DOHH2 (cell line): ENCODE measurements around the gene GRIN1.

Experiments
- H3F3A ChIP-seq: fragments of 200-600 bp; sonication (generic), shearing (Covaris generic); 2 replicates; pipeline ENCODE4 v1.6.0; 2016; ENCODE audit warnings: antibody characterized with exemption, mild to moderate bottlenecking; ENCODE audit not compliant: control insufficient read depth, insufficient read depth
- H3K27ac ChIP-seq: fragments of 200-600 bp; sonication (generic); 2 replicates; pipeline ENCODE4 v1.5.1; 2014; ENCODE audit warnings: low read depth, mild to moderate bottlenecking, low read length, moderate library complexity
- H3K27me3 ChIP-seq: fragments of 200-600 bp; sonication (generic); 2 replicates; pipeline ENCODE4 v1.6.1; 2014; ENCODE audit warnings: mild to moderate bottlenecking, low read length, mixed read lengths; ENCODE audit not compliant: control insufficient read depth
- H3K36me3 ChIP-seq: fragments of 200-600 bp; sonication (generic); 2 replicates; pipeline ENCODE4 v1.6.1; 2014; ENCODE audit warnings: mild to moderate bottlenecking, low read length, moderate library complexity, mixed read lengths; ENCODE audit not compliant: control insufficient read depth
- H3K4me1 ChIP-seq: fragments of 200-600 bp; sonication (generic); 2 replicates; pipeline ENCODE4 v1.6.1; 2014; ENCODE audit warnings: mild to moderate bottlenecking, low read length, mixed read lengths; ENCODE audit not compliant: control insufficient read depth
- H3K4me2 ChIP-seq: fragments of 200-600 bp; sonication (generic); 2 replicates; pipeline ENCODE4 v1.6.0; 2014; ENCODE audit warnings: mild to moderate bottlenecking, low read length, moderate library complexity
- H3K4me3 ChIP-seq: fragments of 200-600 bp; sonication (generic); 2 replicates; pipeline ENCODE4 v1.5.1; 2014; ENCODE audit warnings: mild to moderate bottlenecking, low read length, mixed read lengths
- H3K79me2 ChIP-seq: fragments of 200-600 bp; sonication (generic); 2 replicates; pipeline ENCODE4 v1.6.1; 2014; ENCODE audit warnings: mild to moderate bottlenecking, low read length, mixed read lengths; ENCODE audit not compliant: control insufficient read depth
- H3K9me2 ChIP-seq: fragments of 200-600 bp; sonication (generic); replicated peaks from 2 replicates; pipeline ENCODE4 v1.6.1; 2014; ENCODE audit warnings: mild to moderate bottlenecking, low read length, mixed read lengths; ENCODE audit not compliant: control insufficient read depth
- H3K9me3 ChIP-seq: fragments of 200-600 bp; sonication (generic); 2 replicates; pipeline ENCODE4 v1.6.1; 2014; ENCODE audit warnings: antibody characterized with exemption, low read length, mixed read lengths; ENCODE audit not compliant: control insufficient read depth, insufficient read depth
- H4K20me1 ChIP-seq: fragments of 200-600 bp; sonication (generic); 2 replicates; pipeline ENCODE4 v1.6.0; 2014; ENCODE audit warnings: low read depth, mild to moderate bottlenecking, antibody characterized with exemption, low read length, moderate library complexity; ENCODE audit not compliant: control insufficient read depth, insufficient read depth
- EZH2phosphoT487 ChIP-seq: fragments of 200-600 bp; sonication (generic); IDR thresholded peaks from 2 replicates; pipeline ENCODE4 v1.6.1; 2017; ENCODE audit warnings: borderline replicate concordance, mild to moderate bottlenecking, antibody characterized with exemption, low read length, moderate library complexity, mixed read lengths
- TF ChIP-seq, protein P1 (sequence below): fragments of 200-600 bp; sonication (generic); IDR thresholded peaks from one replicate; pipeline ENCODE4 v1.5.1; 2014; ENCODE audit warnings: antibody characterized with exemption, mild to moderate bottlenecking, low read depth, low read length; ENCODE audit not compliant: poor library complexity, severe bottlenecking

Gene GRIN1

DNA sequence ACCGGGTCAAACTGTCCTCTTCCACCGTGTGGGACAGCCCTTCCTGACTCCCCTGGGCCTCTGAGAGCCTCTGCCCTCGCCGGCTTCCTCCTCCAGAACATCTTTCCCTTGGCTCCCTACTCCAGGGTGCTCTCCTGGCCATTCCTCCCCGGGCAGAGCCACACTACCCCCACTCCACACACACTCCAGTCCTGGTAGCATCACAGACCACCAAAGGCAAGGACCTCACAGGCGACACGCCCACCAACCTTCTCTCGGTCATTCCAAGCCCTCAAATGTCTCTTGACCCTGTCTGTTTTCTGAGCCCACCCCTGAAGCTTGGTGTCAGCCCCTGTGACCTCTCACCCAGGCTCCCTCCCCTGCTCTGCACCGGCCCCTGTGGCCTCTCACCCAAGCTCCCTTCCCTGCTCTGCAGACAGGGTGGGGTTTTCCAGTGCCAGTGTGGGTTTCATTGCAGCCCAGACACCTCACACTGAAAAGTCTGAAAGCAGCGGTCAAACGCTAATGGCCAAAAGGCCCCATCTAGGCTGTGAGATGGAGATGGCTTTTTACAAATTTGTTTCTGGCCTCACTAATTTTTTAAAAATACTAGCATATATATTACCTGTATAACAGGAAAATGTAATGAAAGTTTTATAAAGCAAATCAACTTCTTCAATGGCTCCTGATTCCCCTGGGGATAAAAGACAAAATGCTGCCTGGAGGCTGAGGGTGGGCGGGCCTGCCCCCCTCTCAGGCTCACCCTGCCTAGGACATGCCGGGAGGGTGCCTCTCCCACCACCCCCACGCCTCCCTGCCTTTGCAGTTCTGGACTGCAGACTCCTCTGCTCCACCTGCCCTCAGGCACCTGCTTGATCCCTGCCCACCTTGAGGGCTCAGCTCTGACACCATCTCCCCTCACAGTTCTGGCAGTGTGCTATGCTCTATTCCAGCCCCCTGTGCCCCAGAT is 20.4 kb downstream of the GRIN1 start:
- TF ChIP-seq, protein P1, sequence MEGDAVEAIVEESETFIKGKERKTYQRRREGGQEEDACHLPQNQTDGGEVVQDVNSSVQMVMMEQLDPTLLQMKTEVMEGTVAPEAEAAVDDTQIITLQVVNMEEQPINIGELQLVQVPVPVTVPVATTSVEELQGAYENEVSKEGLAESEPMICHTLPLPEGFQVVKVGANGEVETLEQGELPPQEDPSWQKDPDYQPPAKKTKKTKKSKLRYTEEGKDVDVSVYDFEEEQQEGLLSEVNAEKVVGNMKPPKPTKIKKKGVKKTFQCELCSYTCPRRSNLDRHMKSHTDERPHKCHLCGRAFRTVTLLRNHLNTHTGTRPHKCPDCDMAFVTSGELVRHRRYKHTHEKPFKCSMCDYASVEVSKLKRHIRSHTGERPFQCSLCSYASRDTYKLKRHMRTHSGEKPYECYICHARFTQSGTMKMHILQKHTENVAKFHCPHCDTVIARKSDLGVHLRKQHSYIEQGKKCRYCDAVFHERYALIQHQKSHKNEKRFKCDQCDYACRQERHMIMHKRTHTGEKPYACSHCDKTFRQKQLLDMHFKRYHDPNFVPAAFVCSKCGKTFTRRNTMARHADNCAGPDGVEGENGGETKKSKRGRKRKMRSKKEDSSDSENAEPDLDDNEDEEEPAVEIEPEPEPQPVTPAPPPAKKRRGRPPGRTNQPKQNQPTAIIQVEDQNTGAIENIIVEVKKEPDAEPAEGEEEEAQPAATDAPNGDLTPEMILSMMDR, result no peak
- TF ChIP-seq EZH2phosphoT487, result no peak
- peak overlapping the region; percentile 51; the same call in 1 of the 2 replicates for H3K4me2 ChIP-seq
- no peak overlapping the region for H3K27ac ChIP-seq
- no peaks in the 10 kb centered on the region for H3F3A ChIP-seq
- H3K79me2 ChIP-seq, result no peaks in the 10 kb centered on the region
- no peaks in the 10 kb centered on the region for H3K9me3 ChIP-seq
- H3K9me2 ChIP-seq, result no peaks in the 10 kb centered on the region
- H4K20me1 ChIP-seq, result no peaks in the 10 kb centered on the region; the same call in 1 of the 2 replicates
- H3K4me1 ChIP-seq, result peaks cover 37% of the 10 kb centered on the region
- no peaks in the 10 kb centered on the region for H3K36me3 ChIP-seq
- peaks cover 24% of the 10 kb centered on the region for H3K27me3 ChIP-seq
- no peak overlapping the region for H3K4me3 ChIP-seq

DNA sequence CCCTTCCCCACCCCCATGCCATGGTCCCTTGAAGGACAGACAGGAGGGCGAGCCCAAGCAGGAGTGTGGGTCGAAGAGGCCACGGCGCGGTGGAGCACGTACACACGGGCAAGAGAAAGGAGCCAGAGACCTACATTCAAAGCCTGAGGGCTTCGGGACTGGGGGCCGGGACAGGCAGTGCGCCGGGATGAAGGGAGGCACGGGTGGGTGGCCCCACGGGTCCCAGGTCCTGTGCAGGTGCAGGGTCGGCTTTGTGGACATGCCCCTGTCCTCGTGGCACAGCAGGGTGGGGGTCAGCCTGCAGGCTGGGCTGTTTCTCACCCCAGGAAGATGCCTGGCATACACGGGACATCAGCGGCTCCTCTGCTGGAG is 21.1 kb downstream of the GRIN1 start:
- H3K4me2 ChIP-seq, result no peak overlapping the region
- no peak overlapping the region for H3K4me3 ChIP-seq
- H4K20me1 ChIP-seq, result no peaks in the 10 kb centered on the region; the same call in 1 of the 2 replicates
- peaks cover 24% of the 10 kb centered on the region for H3K27me3 ChIP-seq
- H3K27ac ChIP-seq, result no peak overlapping the region
- no peaks in the 10 kb centered on the region for H3K9me3 ChIP-seq
- peaks cover 37% of the 10 kb centered on the region for H3K4me1 ChIP-seq
- H3K9me2 ChIP-seq, result no peaks in the 10 kb centered on the region
- no peaks in the 10 kb centered on the region for H3K36me3 ChIP-seq
- TF ChIP-seq, protein P1, result no peak
- TF ChIP-seq EZH2phosphoT487, result no peak
- H3K79me2 ChIP-seq, result no peaks in the 10 kb centered on the region
- no peaks in the 10 kb centered on the region for H3F3A ChIP-seq

DNA sequence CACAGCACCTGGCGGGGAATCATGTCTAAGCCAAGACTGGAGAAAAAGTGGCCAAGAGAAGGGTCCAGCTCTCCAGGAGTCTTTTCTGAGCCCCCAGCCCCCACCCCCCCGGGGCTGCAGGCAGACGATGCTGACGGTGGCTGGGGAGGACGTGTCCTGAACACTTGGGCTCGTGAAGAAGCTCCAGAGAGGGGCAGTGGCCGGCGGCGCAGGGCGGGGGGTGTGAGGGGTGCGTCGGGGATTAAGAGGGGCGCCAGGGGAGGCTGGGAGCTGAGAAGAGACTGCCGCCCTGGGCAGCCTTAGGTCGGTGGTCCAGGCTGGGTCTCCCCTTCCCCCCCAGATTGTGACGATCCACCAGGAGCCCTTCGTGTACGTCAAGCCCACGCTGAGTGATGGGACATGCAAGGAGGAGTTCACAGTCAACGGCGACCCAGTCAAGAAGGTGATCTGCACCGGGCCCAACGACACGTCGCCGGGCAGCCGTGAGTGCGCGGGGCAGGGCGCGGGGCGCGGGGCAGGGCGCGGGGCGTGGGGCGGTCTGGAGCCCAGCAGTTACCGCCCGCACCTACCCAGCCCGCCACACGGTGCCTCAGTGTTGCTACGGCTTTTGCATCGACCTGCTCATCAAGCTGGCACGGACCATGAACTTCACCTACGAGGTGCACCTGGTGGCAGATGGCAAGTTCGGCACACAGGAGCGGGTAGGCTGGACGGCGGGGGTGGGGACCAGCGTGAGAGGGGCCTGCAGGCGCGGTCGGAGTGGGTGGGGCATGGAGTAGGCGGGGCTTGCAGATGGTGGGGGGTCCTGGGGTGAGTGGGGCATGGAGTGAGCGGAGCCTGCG is 22.0 kb downstream of the GRIN1 start:
- H3K79me2 ChIP-seq, result no peaks in the 10 kb centered on the region
- no peak overlapping the region for H3K4me2 ChIP-seq
- H3K9me3 ChIP-seq, result no peaks in the 10 kb centered on the region
- no peak overlapping the region for H3K27ac ChIP-seq
- no peak overlapping the region for H3K4me3 ChIP-seq
- H3K27me3 ChIP-seq, result peaks cover 24% of the 10 kb centered on the region
- TF ChIP-seq EZH2phosphoT487, result no peak
- TF ChIP-seq, protein P1, result no peak
- no peaks in the 10 kb centered on the region; the same call in 1 of the 2 replicates for H4K20me1 ChIP-seq
- no peaks in the 10 kb centered on the region for H3K36me3 ChIP-seq
- H3F3A ChIP-seq, result no peaks in the 10 kb centered on the region
- no peaks in the 10 kb centered on the region for H3K9me2 ChIP-seq
- H3K4me1 ChIP-seq, result peaks cover 37% of the 10 kb centered on the region
